ENCODE measurements around the gene ZNF3.

The ZNF3 gene

GRCh38 chr7:100119970-100120732 is 38.6 kb upstream of the ZNF3 start:
- Histone ChIP-seq H3K79me2 (ENCODE audit: low read length) (peaks cover 12% of the 10 kb centered on the region), H4K20me1 (ENCODE audit: insufficient read depth, low read length) (no peaks in the 10 kb centered on the region), H3K9me3 (ENCODE audit: insufficient read depth, low read length) (no peaks in the 10 kb centered on the region), H3K27me3 (ENCODE audit: low read depth, low read length) (no peaks in the 10 kb centered on the region), H3K4me3 (ENCODE audit: low read length) (peak overlapping the region; percentile 87), H2AFZ (ENCODE audit: low read depth, low read length) (peak overlapping the region; percentile 80), H3K27ac (ENCODE audit: low read length) (peak overlapping the region; percentile 54), H3K4me1 (ENCODE audit: low read length) (peaks cover 14% of the 10 kb centered on the region), H3K4me2 (ENCODE audit: low read length) (peak overlapping the region; percentile 95), H3K36me3 (replicated peaks; ENCODE audit: low read depth, low read length) (peaks cover 6% of the 10 kb centered on the region), H3K9ac (ENCODE audit: low read length) (peak overlapping the region; percentile 69)
- TF ChIP-seq EZH2phosphoT487 (IDR thresholded peaks at IDR 0.05; ENCODE audit: low read depth) (no peak), CTCF (IDR thresholded peaks at IDR 0.05; ENCODE audit: low read depth, low read length) (no peak)

DNA sequence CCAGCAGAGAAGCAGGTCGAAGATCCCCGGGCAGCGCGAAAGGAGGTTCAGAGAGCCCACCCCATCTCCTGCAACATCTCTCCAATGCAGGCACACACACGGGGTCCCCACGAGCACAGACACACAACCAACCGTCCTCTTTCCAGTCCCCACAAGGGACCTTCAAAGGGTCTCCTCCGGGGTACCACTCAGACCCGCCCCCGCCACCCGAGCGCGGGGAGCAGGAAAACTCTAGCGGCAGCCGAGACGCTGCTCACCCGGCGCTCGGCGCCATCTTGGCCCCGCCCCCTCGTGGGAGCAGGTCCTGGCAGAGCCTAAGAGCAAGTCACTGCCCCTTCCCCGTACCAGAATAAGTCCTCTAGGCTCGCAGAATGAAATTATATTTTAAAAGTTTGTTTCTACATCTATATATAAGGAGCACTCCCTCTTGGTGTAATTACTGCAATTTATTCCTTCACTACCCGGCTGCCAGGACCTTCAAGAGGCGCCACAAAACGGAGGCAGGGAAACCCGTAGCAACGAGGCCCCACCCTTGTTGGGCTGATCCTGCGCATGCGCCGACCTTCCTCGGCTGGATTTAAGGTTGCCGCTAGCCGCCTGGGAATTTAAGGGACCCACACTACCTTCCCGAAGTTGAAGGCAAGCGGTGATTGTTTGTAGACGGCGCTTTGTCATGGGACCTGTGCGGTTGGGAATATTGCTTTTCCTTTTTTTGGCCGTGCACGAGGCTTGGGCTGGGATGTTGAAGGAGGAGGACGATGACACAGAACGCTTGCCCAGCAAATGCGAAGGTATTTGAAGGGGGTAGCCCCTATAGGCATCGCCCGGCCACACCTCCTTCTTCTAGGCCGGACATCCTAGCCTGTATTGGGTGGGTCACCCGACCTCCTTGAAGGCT is 37.8 kb upstream of the ZNF3 start, which contains the start of the genes CNPY4 and TAF6:
Gene CNPY4 (plus strand): TSS at position 563 of the 898 bp plus-strand sequence. CDS start 111 bp downstream, at position 674.
Gene TAF6 (minus strand): TSS at position 287 of the 898 bp plus-strand sequence. CDS start 5,149 bp downstream, outside the sequence.
- Histone ChIP-seq H3K27me3 (ENCODE audit: low read depth, low read length) (no peaks in the 10 kb centered on the region), H3K4me3 (ENCODE audit: low read length) (peak within 1 kb of the TSS; percentile 87), H3K9ac (ENCODE audit: low read length) (peak within 1 kb of the TSS; percentile 69), H3K4me1 (ENCODE audit: low read length) (peaks cover 14% of the 10 kb centered on the region), H3K27ac (ENCODE audit: low read length) (peak within 1 kb of the TSS; percentile 54), H3K4me2 (ENCODE audit: low read length) (peak within 1 kb of the TSS; percentile 95), H3K9me3 (ENCODE audit: insufficient read depth, low read length) (no peaks in the 10 kb centered on the region), H3K79me2 (ENCODE audit: low read length) (peaks cover 12% of the 10 kb centered on the region), H4K20me1 (ENCODE audit: insufficient read depth, low read length) (no peaks in the 10 kb centered on the region), H3K36me3 (replicated peaks; ENCODE audit: low read depth, low read length) (peaks cover 3% of the 10 kb centered on the region), H2AFZ (ENCODE audit: low read depth, low read length) (peak within 1 kb of the TSS; percentile 80)
- TF ChIP-seq EZH2phosphoT487 (IDR thresholded peaks at IDR 0.05; ENCODE audit: low read depth) = no peak
- TF ChIP-seq CTCF (IDR thresholded peaks at IDR 0.05; ENCODE audit: low read depth, low read length) = no peak

DNA sequence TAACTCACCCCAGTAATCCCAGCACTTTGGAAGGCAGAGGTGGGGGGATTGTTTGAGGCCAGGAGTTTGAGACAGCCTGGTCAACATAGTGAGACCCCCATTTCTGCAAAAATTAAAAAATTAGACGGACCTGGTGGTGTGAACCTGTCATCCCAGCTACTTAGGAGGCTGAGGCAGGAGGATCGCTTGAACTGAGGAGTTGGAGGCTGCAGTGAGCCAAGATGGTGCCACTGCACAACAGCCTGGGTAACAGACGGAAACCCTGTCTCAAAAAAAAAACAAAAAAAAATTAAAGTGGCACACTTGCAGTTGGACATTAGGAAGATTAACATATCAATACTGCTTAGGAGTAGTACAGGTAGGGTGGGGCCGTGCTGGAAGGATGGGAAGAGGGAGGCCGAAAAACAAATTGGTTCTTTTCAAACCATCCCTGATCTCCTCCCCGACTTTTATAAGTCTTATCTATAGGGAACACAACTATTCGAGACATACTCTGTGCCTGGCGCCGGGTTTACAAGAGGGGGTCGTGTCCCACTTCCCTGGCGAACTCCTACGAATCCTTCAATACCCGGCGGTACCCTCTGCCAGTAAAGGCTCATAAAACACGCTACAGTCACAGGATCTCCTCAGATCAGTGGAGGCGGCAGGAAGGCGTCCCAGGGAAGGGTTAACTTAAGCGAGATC is 37.0 kb upstream of the ZNF3 start:
- TF ChIP-seq CTCF (IDR thresholded peaks at IDR 0.05; ENCODE audit: low read depth, low read length) (no peak), EZH2phosphoT487 (IDR thresholded peaks at IDR 0.05; ENCODE audit: low read depth) (no peak)
- H3K4me1 ChIP-seq (ENCODE audit: low read length) = peaks cover 14% of the 10 kb centered on the region
- peak overlapping the region; percentile 80; the same call in 1 of the 2 replicates for H2AFZ ChIP-seq (ENCODE audit: low read depth, low read length)
- peak overlapping the region; percentile 69 for H3K9ac ChIP-seq (ENCODE audit: low read length)
- peak overlapping the region; percentile 95 for H3K4me2 ChIP-seq (ENCODE audit: low read length)
- H3K79me2 ChIP-seq (ENCODE audit: low read length) = peaks cover 12% of the 10 kb centered on the region
- peak overlapping the region; percentile 87 for H3K4me3 ChIP-seq (ENCODE audit: low read length)
- H3K9me3 ChIP-seq (ENCODE audit: insufficient read depth, low read length) = no peaks in the 10 kb centered on the region
- H3K27me3 ChIP-seq (ENCODE audit: low read depth, low read length) = no peaks in the 10 kb centered on the region
- H4K20me1 ChIP-seq (ENCODE audit: insufficient read depth, low read length) = no peaks in the 10 kb centered on the region
- peak overlapping the region; percentile 54; the same call in 1 of the 2 replicates for H3K27ac ChIP-seq (ENCODE audit: low read length)
- H3K36me3 ChIP-seq (replicated peaks; ENCODE audit: low read depth, low read length) = no peaks in the 10 kb centered on the region

Measured in OCI-LY3 (cell line).